ENCODE data around the gene HIP1R. TPM values are rescaled to one million over a fixed set of nuclear protein-coding genes. Genes with fewer than 3 reads are reported as not detected.

Gene HIP1R
- total and polyA plus RNA-seq, 2 donors = 23.8 to 49.0 TPM

DNA sequence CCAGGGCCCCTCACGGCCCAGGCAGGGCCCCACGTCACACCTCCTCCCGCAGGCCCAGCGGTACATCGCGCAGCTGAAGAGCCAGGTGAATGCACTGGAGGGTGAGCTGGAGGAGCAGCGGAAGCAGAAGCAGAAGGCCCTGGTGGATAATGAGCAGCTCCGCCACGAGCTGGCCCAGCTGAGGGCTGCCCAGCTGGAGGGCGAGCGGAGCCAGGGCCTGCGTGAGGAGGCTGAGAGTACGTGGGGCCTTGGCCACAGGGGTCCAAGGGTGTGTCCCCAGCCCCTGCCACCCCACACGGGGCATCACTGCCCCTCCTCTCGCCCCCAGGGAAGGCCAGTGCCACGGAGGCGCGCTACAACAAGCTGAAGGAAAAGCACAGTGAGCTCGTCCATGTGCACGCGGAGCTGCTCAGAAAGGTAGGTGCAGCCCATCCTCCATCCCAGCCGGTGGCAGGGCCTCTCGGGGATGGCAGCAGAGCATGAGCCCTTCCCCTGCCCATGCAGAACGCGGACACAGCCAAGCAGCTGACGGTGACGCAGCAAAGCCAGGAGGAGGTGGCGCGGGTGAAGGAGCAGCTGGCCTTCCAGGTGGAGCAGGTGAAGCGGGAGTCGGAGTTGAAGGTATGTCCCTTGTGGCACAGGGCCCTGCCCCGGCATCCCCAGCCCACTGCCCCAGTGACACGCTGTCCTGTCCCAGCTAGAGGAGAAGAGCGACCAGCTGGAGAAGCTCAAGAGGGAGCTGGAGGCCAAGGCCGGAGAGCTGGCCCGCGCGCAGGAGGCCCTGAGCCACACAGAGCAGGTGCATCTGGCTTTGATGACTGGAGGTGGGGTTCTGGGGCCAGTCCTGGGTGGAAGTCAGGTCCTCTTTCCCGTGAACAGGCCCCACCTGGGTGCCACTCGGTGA is 20.9 kb downstream of the HIP1R start:
- Histone ChIP-seq H3K27ac (ENCODE audit: low read depth in 1 of 2, low read length in 1 of 2) (no peak overlapping the region), H3K9me3 (ENCODE audit: control insufficient read depth in 2 of 2, insufficient read depth in 1 of 2, low read length in 1 of 2) (no peaks in the 10 kb centered on the region), H3K27me3 (ENCODE audit: control insufficient read depth in 2 of 2, insufficient read depth in 1 of 2, low read length in 1 of 2) (no peaks in the 10 kb centered on the region), H3K4me1 (ENCODE audit: control insufficient read depth in 2 of 2, insufficient read depth in 2 of 2, low read length in 2 of 2) (peaks cover 2 to 18% of the 10 kb centered on the region in 2 donors), H3K4me3 (ENCODE audit: low read length in 2 of 2) (no peak overlapping the region), H3K36me3 (ENCODE audit: control insufficient read depth in 2 of 2, insufficient read depth in 2 of 2, low read length in 1 of 2) (peaks cover 62 to 66% of the 10 kb centered on the region in 2 donors)
- no peak for DNase-seq (ENCODE audit: low read depth in 6 of 9, low spot score in 9 of 9)
- 94% methylated on average over 40 of the region's 40 CpGs for WGBS

- Histone ChIP-seq H3K4me3 (ENCODE audit: low read length in 2 of 2) (no peak overlapping the region), H3K36me3 (ENCODE audit: control insufficient read depth in 2 of 2, insufficient read depth in 2 of 2, low read length in 1 of 2) (peaks cover 70 to 71% of the 10 kb centered on the region in 2 donors), H3K4me1 (ENCODE audit: control insufficient read depth in 2 of 2, insufficient read depth in 2 of 2, low read length in 2 of 2) (peaks cover 2 to 12% of the 10 kb centered on the region in 2 donors), H3K27me3 (ENCODE audit: control insufficient read depth in 2 of 2, insufficient read depth in 1 of 2, low read length in 1 of 2) (no peaks in the 10 kb centered on the region), H3K9me3 (ENCODE audit: control insufficient read depth in 2 of 2, insufficient read depth in 1 of 2, low read length in 1 of 2) (no peaks in the 10 kb centered on the region), H3K27ac (ENCODE audit: low read depth in 1 of 2, low read length in 1 of 2) (no peak overlapping the region)
- WGBS = 97% methylated on average over 24 of the region's 24 CpGs
- no peak for DNase-seq (ENCODE audit: low read depth in 6 of 9, low spot score in 9 of 9)
Measured at GRCh38 chr12:122856999-122857671, 21.9 kb downstream of the HIP1R start.

DNA sequence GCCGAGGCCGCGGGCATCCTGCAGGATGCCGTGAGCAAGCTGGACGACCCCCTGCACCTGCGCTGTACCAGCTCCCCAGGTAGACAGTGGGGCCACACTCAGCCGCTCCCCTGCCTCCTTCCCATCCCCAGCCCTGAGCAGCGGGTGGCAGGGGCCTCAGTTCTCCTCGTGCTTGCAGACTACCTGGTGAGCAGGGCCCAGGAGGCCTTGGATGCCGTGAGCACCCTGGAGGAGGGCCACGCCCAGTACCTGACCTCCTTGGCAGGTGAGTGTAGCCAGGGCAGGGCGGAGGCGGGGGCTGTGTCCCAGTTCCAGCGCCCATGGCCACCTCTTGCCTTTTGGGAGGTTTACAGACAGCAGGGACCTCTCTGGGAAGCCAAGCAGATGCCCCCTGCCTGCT is 22.9 kb downstream of the HIP1R start:
- 93% methylated on average over 14 of the region's 14 CpGs for WGBS
- no peak overlapping the region for H3K4me3 ChIP-seq (ENCODE audit: low read length in 2 of 2)
- H3K36me3 ChIP-seq (ENCODE audit: control insufficient read depth in 2 of 2, insufficient read depth in 2 of 2, low read length in 1 of 2) = peaks cover 74 to 77% of the 10 kb centered on the region in 2 donors
- DNase-seq (ENCODE audit: low read depth in 6 of 9, low spot score in 9 of 9) = no peak
- no peaks in the 10 kb centered on the region for H3K27me3 ChIP-seq (ENCODE audit: control insufficient read depth in 2 of 2, insufficient read depth in 1 of 2, low read length in 1 of 2)
- H3K9me3 ChIP-seq (ENCODE audit: control insufficient read depth in 2 of 2, insufficient read depth in 1 of 2, low read length in 1 of 2) = no peaks in the 10 kb centered on the region
- no peak overlapping the region for H3K27ac ChIP-seq (ENCODE audit: low read depth in 1 of 2, low read length in 1 of 2)
- H3K4me1 ChIP-seq (ENCODE audit: control insufficient read depth in 2 of 2, insufficient read depth in 2 of 2, low read length in 2 of 2) = peaks cover 2 to 14% of the 10 kb centered on the region in 2 donors

- Histone ChIP-seq H3K36me3 (ENCODE audit: control insufficient read depth in 2 of 2, insufficient read depth in 2 of 2, low read length in 1 of 2) (peaks cover 77 to 79% of the 10 kb centered on the region in 2 donors), H3K4me3 (ENCODE audit: low read length in 2 of 2) (no peak overlapping the region), H3K4me1 (ENCODE audit: control insufficient read depth in 2 of 2, insufficient read depth in 2 of 2, low read length in 2 of 2) (peaks cover 2 to 15% of the 10 kb centered on the region in 2 donors), H3K27ac (ENCODE audit: low read depth in 1 of 2, low read length in 1 of 2) (no peak overlapping the region), H3K9me3 (ENCODE audit: control insufficient read depth in 2 of 2, insufficient read depth in 1 of 2, low read length in 1 of 2) (no peaks in the 10 kb centered on the region), H3K27me3 (ENCODE audit: control insufficient read depth in 2 of 2, insufficient read depth in 1 of 2, low read length in 1 of 2) (no peaks in the 10 kb centered on the region)
- 95% methylated on average over 22 of the region's 22 CpGs for WGBS
- DNase-seq (ENCODE audit: low read depth in 6 of 9, low spot score in 9 of 9) = no peak
Measured at GRCh38 chr12:122858591-122859302, 23.5 kb downstream of the HIP1R start.

- Histone ChIP-seq H3K27me3 (ENCODE audit: control insufficient read depth in 2 of 2, insufficient read depth in 1 of 2, low read length in 1 of 2) (no peaks in the 10 kb centered on the region), H3K36me3 (ENCODE audit: control insufficient read depth in 2 of 2, insufficient read depth in 2 of 2, low read length in 1 of 2) (peaks cover 76 to 78% of the 10 kb centered on the region in 2 donors), H3K27ac (ENCODE audit: low read depth in 1 of 2, low read length in 1 of 2) (no peak overlapping the region), H3K4me1 (ENCODE audit: control insufficient read depth in 2 of 2, insufficient read depth in 2 of 2, low read length in 2 of 2) (peaks cover 2 to 15% of the 10 kb centered on the region in 2 donors), H3K9me3 (ENCODE audit: control insufficient read depth in 2 of 2, insufficient read depth in 1 of 2, low read length in 1 of 2) (no peaks in the 10 kb centered on the region), H3K4me3 (ENCODE audit: low read length in 2 of 2) (no peak overlapping the region)
- DNase-seq (ENCODE audit: low read depth in 6 of 9, low spot score in 9 of 9) = no peak
- 92% methylated on average over 26 of the region's 26 CpGs for WGBS
Measured at GRCh38 chr12:122859303-122860039, 24.2 kb downstream of the HIP1R start.

DNA sequence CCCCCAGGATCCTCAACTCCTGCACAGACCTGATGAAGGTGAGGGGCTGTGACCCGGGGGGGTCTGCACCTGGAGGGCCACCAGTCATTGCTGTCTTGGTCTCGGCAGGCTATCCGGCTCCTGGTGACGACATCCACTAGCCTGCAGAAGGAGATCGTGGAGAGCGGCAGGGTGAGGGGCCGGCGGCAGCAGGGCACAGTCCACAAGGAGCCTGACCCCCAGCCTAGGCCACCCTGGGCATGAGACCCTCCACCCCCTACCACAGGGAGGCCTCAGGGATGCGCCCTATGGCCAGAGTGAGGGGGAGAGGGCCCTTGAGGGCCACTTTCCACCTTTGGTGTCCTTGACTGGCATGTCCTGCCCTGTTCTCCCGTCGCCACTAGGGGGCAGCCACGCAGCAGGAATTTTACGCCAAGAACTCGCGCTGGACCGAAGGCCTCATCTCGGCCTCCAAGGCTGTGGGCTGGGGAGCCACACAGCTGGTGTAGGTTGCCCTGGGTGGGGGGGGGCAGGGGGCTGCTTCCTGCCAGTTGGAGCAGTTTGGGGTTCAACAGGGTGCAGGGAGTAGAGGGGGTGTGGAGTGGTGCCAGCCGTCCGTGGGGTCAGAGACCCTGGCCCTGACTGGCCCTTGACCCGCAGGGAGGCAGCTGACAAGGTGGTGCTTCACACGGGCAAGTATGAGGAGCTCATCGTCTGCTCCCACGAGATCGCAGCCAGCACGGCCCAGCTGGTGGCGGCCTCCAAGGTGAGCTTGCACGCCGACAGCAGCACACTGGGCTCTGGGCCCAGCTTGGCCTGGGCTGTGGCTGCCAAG is 25.0 kb downstream of the HIP1R start:
- H3K4me1 ChIP-seq (ENCODE audit: control insufficient read depth in 2 of 2, insufficient read depth in 2 of 2, low read length in 2 of 2) = peaks cover 5 to 23% of the 10 kb centered on the region in 2 donors
- peaks cover 75 to 78% of the 10 kb centered on the region in 2 donors for H3K36me3 ChIP-seq (ENCODE audit: control insufficient read depth in 2 of 2, insufficient read depth in 2 of 2, low read length in 1 of 2)
- no peak overlapping the region for H3K4me3 ChIP-seq (ENCODE audit: low read length in 2 of 2)
- 62% methylated on average over 28 of the region's 28 CpGs for WGBS
- H3K27ac ChIP-seq (ENCODE audit: low read depth in 1 of 2, low read length in 1 of 2) = peak overlapping the region in 1 of 2 donors; percentile 33
- peaks cover 1 to 4% of the 10 kb centered on the region in 2 donors for H3K9me3 ChIP-seq (ENCODE audit: control insufficient read depth in 2 of 2, insufficient read depth in 1 of 2, low read length in 1 of 2)
- no peaks in the 10 kb centered on the region for H3K27me3 ChIP-seq (ENCODE audit: control insufficient read depth in 2 of 2, insufficient read depth in 1 of 2, low read length in 1 of 2)
- peak in 6 of 9 donors; percentile 52 to 84 (median 74) for DNase-seq (ENCODE audit: low read depth in 6 of 9, low spot score in 9 of 9)

DNA sequence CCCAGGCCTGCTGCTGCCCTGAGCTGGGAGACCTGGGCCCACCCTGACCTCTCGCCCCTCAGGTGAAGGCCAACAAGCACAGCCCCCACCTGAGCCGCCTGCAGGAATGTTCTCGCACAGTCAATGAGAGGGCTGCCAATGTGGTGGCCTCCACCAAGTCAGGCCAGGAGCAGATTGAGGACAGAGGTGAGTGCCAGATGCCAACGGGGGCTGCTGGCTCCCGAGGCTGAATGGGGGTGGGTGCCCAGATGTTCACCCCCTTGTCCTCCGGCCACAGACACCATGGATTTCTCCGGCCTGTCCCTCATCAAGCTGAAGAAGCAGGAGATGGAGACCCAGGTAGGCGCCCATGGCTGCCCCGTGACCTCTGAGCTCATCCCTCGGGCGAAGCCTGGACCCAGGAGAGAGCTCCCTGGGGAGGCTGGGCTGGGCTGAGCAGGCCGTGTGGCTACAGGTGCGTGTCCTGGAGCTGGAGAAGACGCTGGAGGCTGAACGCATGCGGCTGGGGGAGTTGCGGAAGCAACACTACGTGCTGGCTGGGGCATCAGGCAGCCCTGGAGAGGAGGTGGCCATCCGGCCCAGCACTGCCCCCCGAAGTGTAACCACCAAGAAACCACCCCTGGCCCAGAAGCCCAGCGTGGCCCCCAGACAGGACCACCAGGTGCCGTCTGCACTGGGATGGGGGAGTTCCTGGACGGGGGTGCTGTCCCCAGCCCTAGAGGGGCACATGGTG is 25.8 kb downstream of the HIP1R start:
- WGBS = 96% methylated on average over 23 of the region's 23 CpGs

More for the DNA sequence above, 25.8 kb downstream of the HIP1R start:
- Histone ChIP-seq H3K9me3 (ENCODE audit: control insufficient read depth in 2 of 2, insufficient read depth in 1 of 2, low read length in 1 of 2) (peaks cover 1 to 5% of the 10 kb centered on the region in 2 donors), H3K27me3 (ENCODE audit: control insufficient read depth in 2 of 2, insufficient read depth in 1 of 2, low read length in 1 of 2) (no peaks in the 10 kb centered on the region), H3K36me3 (ENCODE audit: control insufficient read depth in 2 of 2, insufficient read depth in 2 of 2, low read length in 1 of 2) (peaks cover 77 to 79% of the 10 kb centered on the region in 2 donors), H3K4me1 (ENCODE audit: control insufficient read depth in 2 of 2, insufficient read depth in 2 of 2, low read length in 2 of 2) (peaks cover 5 to 31% of the 10 kb centered on the region in 2 donors), H3K27ac (ENCODE audit: low read depth in 1 of 2, low read length in 1 of 2) (peak overlapping the region in 1 of 2 donors; percentile 33), H3K4me3 (ENCODE audit: low read length in 2 of 2) (no peak overlapping the region)
- no peak for DNase-seq (ENCODE audit: low read depth in 6 of 9, low spot score in 9 of 9)
